ENCODE results near the gene SRPRB.

SRPRB gene

GRCh38 chr3:133760916-133761315 lies 44.7 kb upstream of the SRPRB start:
- TF ChIP-seq CTCF (IDR thresholded peaks at IDR 0.05), result no peak

GRCh38 chr3:133761605-133762484 lies 43.8 kb upstream of the SRPRB start:
- no peak for TF ChIP-seq CTCF (IDR thresholded peaks at IDR 0.05)

GRCh38 chr3:133762539-133762938 lies 43.1 kb upstream of the SRPRB start:
- no peak for TF ChIP-seq CTCF (IDR thresholded peaks at IDR 0.05)

- TF ChIP-seq CTCF (IDR thresholded peaks at IDR 0.05), result no peak
Measured at GRCh38 chr3:133763797-133764683, 41.6 kb upstream of the SRPRB start.

GRCh38 chr3:133765256-133765655 lies 40.4 kb upstream of the SRPRB start:
- no peak for TF ChIP-seq CTCF (IDR thresholded peaks at IDR 0.05)

- TF ChIP-seq CTCF (IDR thresholded peaks at IDR 0.05), result no peak
Measured at GRCh38 chr3:133767607-133768006, 38.0 kb upstream of the SRPRB start.

GRCh38 chr3:133769536-133769935 lies 36.1 kb upstream of the SRPRB start:
- TF ChIP-seq CTCF (IDR thresholded peaks at IDR 0.05), result no peak

All from LNCAP (cell line).